HUES64 (cell line): ENCODE results near the gene PLD2.
A peak's percentile ranks its signal among the peaks of the same experiment; 100 is the strongest.

ENCODE experiments used
- H3K27ac ChIP-seq: 2 replicates; pipeline ENCODE4 v1.7.0; 2013; ENCODE audit warnings: low read depth, low read length, inconsistent platforms
- H3K27me3 ChIP-seq: 2 replicates; pipeline ENCODE4 v1.6.1; 2013; ENCODE audit warnings: mild to moderate bottlenecking, low read length; ENCODE audit not compliant: insufficient read depth
- H3K36me3 ChIP-seq: 2 replicates; pipeline ENCODE4 v1.6.1; 2013; ENCODE audit warnings: mild to moderate bottlenecking, low read length; ENCODE audit not compliant: insufficient read depth
- H3K4me1 ChIP-seq: 2 replicates; pipeline ENCODE4 v1.6.1; 2013; ENCODE audit warnings: mild to moderate bottlenecking, low read length, moderate library complexity; ENCODE audit not compliant: insufficient read depth
- H3K4me3 ChIP-seq: 2 replicates; pipeline ENCODE4 v1.5.1; 2013; ENCODE audit warnings: mild to moderate bottlenecking, low read length, moderate library complexity
- H3K9ac ChIP-seq: 2 replicates; pipeline ENCODE4 v1.6.1; 2013; ENCODE audit warnings: mild to moderate bottlenecking, low read depth, low read length
- H3K9me3 ChIP-seq: 2 replicates; pipeline ENCODE4 v1.6.1; 2013; ENCODE audit warnings: low read depth, low read length; ENCODE audit not compliant: insufficient read depth
- WGBS: fragments of 150-250, 120-280 bp; methylation state at CpG from one replicate; pipeline ENCODE4 v1.1.7; 2013; ENCODE audit warnings: missing lambda C conversion rate; 5-methylcytosine and 5-hydroxymethylcytosine counted together

Gene PLD2

GRCh38 chr17:4780325-4780955, 26.5 kb upstream of the PLD2 start:
- no peaks in the 10 kb centered on the region for H3K4me1 ChIP-seq
- 86% methylated on average over 11 of the region's 11 CpGs for WGBS

GRCh38 chr17:4782652-4783051, 24.3 kb upstream of the PLD2 start:
- Histone ChIP-seq H3K27ac (no peak overlapping the region), H3K27me3 (peaks cover 53% of the 10 kb centered on the region), H3K9ac (no peak overlapping the region), H3K4me1 (peaks cover 9% of the 10 kb centered on the region; the same call in 1 of the 2 replicates), H3K36me3 (no peaks in the 10 kb centered on the region), H3K9me3 (no peaks in the 10 kb centered on the region), H3K4me3 (no peak overlapping the region)
- WGBS: 66% methylated on average over 28 of the region's 28 CpGs

More at GRCh38 chr17:4780325-4780955, 26.5 kb upstream of the PLD2 start:
- no peaks in the 10 kb centered on the region for H3K36me3 ChIP-seq
- no peaks in the 10 kb centered on the region for H3K9me3 ChIP-seq
- no peak overlapping the region for H3K9ac ChIP-seq
- H3K4me3 ChIP-seq: no peak overlapping the region
- peaks cover 32% of the 10 kb centered on the region for H3K27me3 ChIP-seq
- no peak overlapping the region for H3K27ac ChIP-seq

GRCh38 chr17:4785311-4786105, 21.4 kb upstream of the PLD2 start:
- H3K4me1 ChIP-seq: peaks cover 14% of the 10 kb centered on the region
- no peak overlapping the region; the same call in 1 of the 2 replicates for H3K9ac ChIP-seq
- no peaks in the 10 kb centered on the region for H3K36me3 ChIP-seq
- H3K4me3 ChIP-seq: no peak overlapping the region
- no peak overlapping the region for H3K27ac ChIP-seq
- H3K27me3 ChIP-seq: peaks cover 79% of the 10 kb centered on the region
- H3K9me3 ChIP-seq: no peaks in the 10 kb centered on the region
- WGBS: 73% methylated on average over 61 of the region's 61 CpGs

GRCh38 chr17:4786106-4786511, 20.8 kb upstream of the PLD2 start, which contains the start of gene VMO1:
VMO1 (minus strand) TSS chr17:4786364; CDS start chr17:4786352, 12 bp downstream.
- peaks cover 14% of the 10 kb centered on the region for H3K4me1 ChIP-seq
- no peak within 1 kb of the TSS; the same call in 1 of the 2 replicates for H3K9ac ChIP-seq
- WGBS: 60% methylated on average over 22 of the region's 24 CpGs
- no peaks in the 10 kb centered on the region for H3K36me3 ChIP-seq
- peaks cover 85% of the 10 kb centered on the region for H3K27me3 ChIP-seq
- H3K4me3 ChIP-seq: no peak within 1 kb of the TSS
- no peak within 1 kb of the TSS; the same call in 1 of the 2 replicates for H3K27ac ChIP-seq
- H3K9me3 ChIP-seq: no peaks in the 10 kb centered on the region

GRCh38 chr17:4786516-4786915, 20.4 kb upstream of the PLD2 start:
- peaks cover 14% of the 10 kb centered on the region for H3K4me1 ChIP-seq
- H3K27me3 ChIP-seq: peaks cover 89% of the 10 kb centered on the region
- WGBS: 54% methylated on average over 3 of the region's 6 CpGs
- no peak overlapping the region for H3K9ac ChIP-seq
- H3K36me3 ChIP-seq: no peaks in the 10 kb centered on the region
- no peak overlapping the region for H3K4me3 ChIP-seq
- H3K9me3 ChIP-seq: no peaks in the 10 kb centered on the region
- no peak overlapping the region for H3K27ac ChIP-seq

- Histone ChIP-seq H3K4me1 (peaks cover 14% of the 10 kb centered on the region), H3K27ac (no peak overlapping the region), H3K36me3 (no peaks in the 10 kb centered on the region), H3K9me3 (no peaks in the 10 kb centered on the region), H3K4me3 (peak overlapping the region; percentile 65), H3K27me3 (peaks cover 92% of the 10 kb centered on the region), H3K9ac (no peak overlapping the region)
- 90% methylated on average over 13 of the region's 14 CpGs for WGBS
Observed at GRCh38 chr17:4788159-4788806, 18.7 kb upstream of the PLD2 start.

- no peak within 1 kb of the TSS; the same call in 1 of the 2 replicates for H3K27ac ChIP-seq
- H3K27me3 ChIP-seq: peaks cover 84% of the 10 kb centered on the region
- H3K4me3 ChIP-seq: peak within 1 kb of the TSS; percentile 65
- peak within 1 kb of the TSS; percentile 64 for H3K9ac ChIP-seq
- H3K36me3 ChIP-seq: no peaks in the 10 kb centered on the region
- H3K4me1 ChIP-seq: peaks cover 14% of the 10 kb centered on the region
- WGBS: 6% methylated on average over 62 of the region's 62 CpGs
- H3K9me3 ChIP-seq: no peaks in the 10 kb centered on the region
Observed at GRCh38 chr17:4788807-4789700, 17.9 kb upstream of the PLD2 start, which contains the start of gene GLTPD2. GLTPD2 (plus strand) TSS chr17:4788964; CDS start chr17:4789012, 48 bp downstream.

- peak overlapping the region; percentile 64 for H3K9ac ChIP-seq
- peaks cover 78% of the 10 kb centered on the region for H3K27me3 ChIP-seq
- no peak overlapping the region; the same call in 1 of the 2 replicates for H3K27ac ChIP-seq
- H3K4me1 ChIP-seq: peaks cover 14% of the 10 kb centered on the region
- no peaks in the 10 kb centered on the region for H3K9me3 ChIP-seq
- under 1% methylated on average over 25 of the region's 25 CpGs for WGBS
- peak overlapping the region; percentile 65 for H3K4me3 ChIP-seq
- no peaks in the 10 kb centered on the region for H3K36me3 ChIP-seq
Observed at GRCh38 chr17:4789701-4789950, 17.3 kb upstream of the PLD2 start.

- Histone ChIP-seq H3K9ac (peak overlapping the region; percentile 64), H3K4me3 (peak overlapping the region; percentile 65), H3K9me3 (no peaks in the 10 kb centered on the region), H3K36me3 (no peaks in the 10 kb centered on the region), H3K27me3 (peaks cover 75% of the 10 kb centered on the region), H3K4me1 (peaks cover 14% of the 10 kb centered on the region), H3K27ac (no peak overlapping the region; the same call in 1 of the 2 replicates)
- WGBS: under 1% methylated on average over 91 of the region's 91 CpGs
Observed at GRCh38 chr17:4789951-4790704, 16.8 kb upstream of the PLD2 start.

GRCh38 chr17:4790705-4791088, 16.3 kb upstream of the PLD2 start:
- Histone ChIP-seq H3K9ac (no peak overlapping the region), H3K27ac (no peak overlapping the region), H3K4me3 (peak overlapping the region; percentile 65), H3K36me3 (no peaks in the 10 kb centered on the region), H3K9me3 (no peaks in the 10 kb centered on the region), H3K4me1 (peaks cover 14% of the 10 kb centered on the region), H3K27me3 (peaks cover 69% of the 10 kb centered on the region)
- WGBS: 72% methylated on average over 5 of the region's 7 CpGs
